Thyroid gland (tissue), 4 donors: ENCODE measurements around the gene TCF7L2. TPM values are rescaled to one million over a fixed set of nuclear protein-coding genes. Genes with fewer than 3 reads are reported as not detected.
A peak's percentile ranks its signal among the peaks of the same experiment; 100 is the strongest.
"Not testable (repeated sequence)": the region's sequence is repeated elsewhere in the genome, so short reads cannot be mapped to it uniquely, and the experiment has no call there.

Experiments used
- DNase-seq, 2 donors: peaks; one replicate each; pipeline ENCODE4 v3.0.0-alpha.2; 2019
- H3K27ac ChIP-seq, 3 donors: fragments of 200-600 bp; sonication (generic); 1 replicate in 2 of 3; 2 replicates in 1 of 3; pipeline ENCODE4 v1.5.1; 2016 to 2019; ENCODE audit warnings: mild to moderate bottlenecking in 1 of 3, moderate library complexity in 1 of 3
- H3K27me3 ChIP-seq: fragments of 200-600 bp; sonication (generic); one replicate; pipeline ENCODE4 v1.5.1; 2019
- H3K36me3 ChIP-seq, 2 donors: fragments of 200-600 bp; sonication (generic); one replicate each; pipeline ENCODE4 v1.5.1; 2016 to 2019
- H3K4me1 ChIP-seq, 2 donors: fragments of 200-600 bp; sonication (generic); one replicate each; pipeline ENCODE4 v1.5.1; 2017 to 2019
- H3K4me3 ChIP-seq, 3 donors: fragments of 200-600 bp; sonication (generic); replicated peaks in 1 of 3; 1 replicate in 2 of 3; 2 replicates in 1 of 3; pipeline ENCODE4 v1.5.1; 2016; ENCODE audit warnings: mild to moderate bottlenecking in 1 of 3
- H3K9me3 ChIP-seq: fragments of 200-600 bp; sonication (generic); one replicate; pipeline ENCODE4 v1.5.1; 2017
- POLR2A ChIP-seq, 2 donors: fragments of 450-650 bp; IDR thresholded peaks; one replicate each; pipeline ENCODE4 v1.6.1; 2017; ENCODE audit warnings: antibody characterized with exemption in 2 of 2, mild to moderate bottlenecking in 2 of 2, moderate library complexity in 1 of 2
- WGBS, 2 donors: methylation state at CpG; one replicate each; pipeline ENCODE4 v1.1.5; 2017; 5-methylcytosine and 5-hydroxymethylcytosine counted together
- intact Hi-C: fragments of 100-400 bp; cut with DNase I; formaldehyde crosslinking; loops from one replicate; pipeline ENCODE4 v1.15.1; 2023
- total RNA-seq, 4 donors: library from RNA; depleted of rRNA; stranded (reverse); fragments of >200 nt; gene quantifications; one replicate each; pipeline ENCODE4 v1.2.3, GENCODE V29; 2016
- TF ChIP-seq, protein P1 (sequence below), 6 experiments: fragments of 200-600 bp in 3 of 6; fragments of 450-650 bp in 3 of 6; sonication (generic) in 3 of 6; IDR thresholded peaks; one replicate each; pipeline ENCODE4 v1.5.1; 2016 to 2019; ENCODE audit warnings: antibody characterized with exemption in 6 of 6, mild to moderate bottlenecking in 2 of 6, inconsistent platforms in 1 of 6, moderate library complexity in 1 of 6

Gene TCF7L2
- total RNA-seq, 4 donors from 2014 or later, result 16.2 to 67.1 (median 25.3) TPM

GRCh38 chr10:113063043-113063967 lies 113.3 kb downstream of the TCF7L2 start:
- Histone ChIP-seq H3K4me3 (no peak overlapping the region), H3K36me3 (no peaks in the 10 kb centered on the region), H3K9me3 (no peaks in the 10 kb centered on the region), H3K27ac (peak overlapping the region in 1 of 3 donors; percentile 80), H3K27me3 (no peaks in the 10 kb centered on the region), H3K4me1 (peaks cover 50 to 61% of the 10 kb centered on the region in 2 donors)
- no peak for TF ChIP-seq POLR2A (IDR thresholded peaks at IDR 0.05)
- TF ChIP-seq, protein P1, sequence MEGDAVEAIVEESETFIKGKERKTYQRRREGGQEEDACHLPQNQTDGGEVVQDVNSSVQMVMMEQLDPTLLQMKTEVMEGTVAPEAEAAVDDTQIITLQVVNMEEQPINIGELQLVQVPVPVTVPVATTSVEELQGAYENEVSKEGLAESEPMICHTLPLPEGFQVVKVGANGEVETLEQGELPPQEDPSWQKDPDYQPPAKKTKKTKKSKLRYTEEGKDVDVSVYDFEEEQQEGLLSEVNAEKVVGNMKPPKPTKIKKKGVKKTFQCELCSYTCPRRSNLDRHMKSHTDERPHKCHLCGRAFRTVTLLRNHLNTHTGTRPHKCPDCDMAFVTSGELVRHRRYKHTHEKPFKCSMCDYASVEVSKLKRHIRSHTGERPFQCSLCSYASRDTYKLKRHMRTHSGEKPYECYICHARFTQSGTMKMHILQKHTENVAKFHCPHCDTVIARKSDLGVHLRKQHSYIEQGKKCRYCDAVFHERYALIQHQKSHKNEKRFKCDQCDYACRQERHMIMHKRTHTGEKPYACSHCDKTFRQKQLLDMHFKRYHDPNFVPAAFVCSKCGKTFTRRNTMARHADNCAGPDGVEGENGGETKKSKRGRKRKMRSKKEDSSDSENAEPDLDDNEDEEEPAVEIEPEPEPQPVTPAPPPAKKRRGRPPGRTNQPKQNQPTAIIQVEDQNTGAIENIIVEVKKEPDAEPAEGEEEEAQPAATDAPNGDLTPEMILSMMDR (IDR thresholded peaks at IDR 0.05), result no peak
- intact Hi-C loops, result loop anchor here (10.0 kb wide), 1 partner anchor 109 kb away; the partner anchor contains the start of gene TCF7L2
- WGBS, 2 donors, result 78 to 82% methylated on average over 14 of the region's 14 CpGs
- DNase-seq, result no peak

DNA sequence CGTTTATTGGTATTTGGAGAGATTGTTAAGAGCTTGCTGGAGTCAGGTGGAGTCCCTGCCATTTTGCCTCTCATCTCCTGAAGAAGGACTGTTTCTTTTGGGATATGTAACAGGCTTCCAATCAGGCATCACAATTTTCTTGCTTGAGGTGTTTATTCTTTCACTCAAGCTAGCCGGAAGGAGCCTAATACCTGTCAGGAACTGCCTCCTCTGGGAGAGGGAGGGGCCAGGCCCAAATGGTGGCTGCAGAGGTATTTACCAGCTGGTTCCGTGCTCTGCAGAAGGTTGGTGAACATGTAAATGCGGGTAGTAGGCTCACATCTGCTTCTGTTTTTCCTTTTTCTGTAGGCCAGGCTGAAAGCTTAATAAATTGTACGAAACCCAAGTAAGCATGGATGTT lies 114.0 kb downstream of the TCF7L2 start:
- DNase-seq, result no peak
- H3K4me1 ChIP-seq, result peaks cover 43 to 53% of the 10 kb centered on the region in 2 donors
- no peak for TF ChIP-seq POLR2A (IDR thresholded peaks at IDR 0.05)
- TF ChIP-seq, protein P1 (IDR thresholded peaks at IDR 0.05), result no peak
- intact Hi-C loops, result loop anchor here (10.0 kb wide), 1 partner anchor 109 kb away; the partner anchor contains the start of gene TCF7L2
- peak overlapping the region; percentile 59 to 80 (median 75) for H3K27ac ChIP-seq
- 90 to 94% methylated on average over 5 of the region's 5 CpGs for WGBS, 2 donors
- no peak overlapping the region for H3K4me3 ChIP-seq
- H3K9me3 ChIP-seq, result no peaks in the 10 kb centered on the region
- H3K36me3 ChIP-seq, result no peaks in the 10 kb centered on the region
- no peaks in the 10 kb centered on the region for H3K27me3 ChIP-seq

DNA sequence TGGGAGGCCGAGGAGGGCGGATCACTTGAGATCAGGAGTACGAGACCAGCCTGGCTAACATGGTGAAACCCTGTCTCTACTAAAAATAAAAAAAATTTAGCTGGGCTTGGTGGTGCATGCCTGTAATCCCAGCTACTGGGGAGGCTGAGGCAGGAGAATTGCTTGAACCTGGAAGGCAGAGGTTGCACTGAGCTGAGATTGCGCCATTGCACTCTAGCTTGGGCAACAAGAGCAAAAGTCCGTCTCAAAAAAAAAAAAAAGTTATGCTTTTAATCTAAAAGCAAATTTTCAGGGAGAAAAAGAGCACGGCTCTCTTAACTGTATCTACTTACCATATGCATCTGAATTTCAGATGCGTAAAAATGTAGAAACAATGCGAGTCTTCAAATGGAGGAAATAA lies 116.1 kb downstream of the TCF7L2 start:
- H3K27ac ChIP-seq, DNase-seq, H3K36me3 ChIP-seq, H3K9me3 ChIP-seq, H3K4me3 ChIP-seq, H3K27me3 ChIP-seq: not testable (repeated sequence)
- intact Hi-C loops, result loop anchor here (10.0 kb wide), 1 partner anchor 111 kb away; the partner anchor contains the start of gene TCF7L2
- 94 to 98% methylated on average over 8 of the region's 8 CpGs for WGBS, 2 donors
- peaks cover 28 to 41% of the 10 kb centered on the region in 2 donors for H3K4me1 ChIP-seq

DNA sequence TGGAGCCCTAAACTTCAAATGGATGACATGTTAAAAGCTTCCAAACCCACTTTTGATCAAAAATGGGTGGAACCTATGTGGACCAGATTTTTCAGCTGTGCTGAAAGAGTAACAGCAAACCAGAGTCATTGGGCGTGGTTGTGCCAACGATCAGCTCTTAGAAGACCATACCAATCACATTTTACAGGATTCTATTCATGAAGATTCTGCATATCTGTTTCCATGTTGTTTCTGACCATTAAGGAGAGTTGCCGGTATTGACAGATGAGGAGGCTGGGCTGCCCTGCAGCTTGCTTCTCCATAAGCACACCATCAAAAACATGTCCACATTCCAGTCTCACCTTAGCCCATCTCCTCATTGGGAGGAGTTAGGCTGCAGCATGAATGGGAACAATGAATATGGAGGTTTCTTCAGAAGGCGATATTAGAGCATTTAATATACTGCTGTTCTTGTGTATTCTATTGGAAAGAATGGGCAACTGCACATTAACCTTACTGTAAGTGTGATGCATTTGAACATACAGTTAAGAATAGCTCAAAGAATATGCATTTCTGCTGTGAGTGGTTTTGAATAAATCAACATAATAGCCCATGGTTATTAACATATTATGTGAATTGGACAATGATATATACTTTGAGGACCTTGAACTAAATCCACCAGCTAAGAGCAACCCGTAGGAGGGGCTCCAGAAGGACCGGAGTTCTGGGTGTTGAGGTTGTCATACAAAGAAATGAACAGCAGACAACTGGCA lies 116.7 kb downstream of the TCF7L2 start:
- no peak overlapping the region for H3K27ac ChIP-seq
- no peaks in the 10 kb centered on the region for H3K36me3 ChIP-seq
- TF ChIP-seq, protein P1 (IDR thresholded peaks at IDR 0.05), result no peak
- no peak for TF ChIP-seq POLR2A (IDR thresholded peaks at IDR 0.05)
- DNase-seq, result no peak
- H3K27me3 ChIP-seq, result no peaks in the 10 kb centered on the region
- H3K4me3 ChIP-seq, result no peak overlapping the region
- 91 to 92% methylated on average over 6 of the region's 6 CpGs for WGBS, 2 donors
- H3K4me1 ChIP-seq, result peaks cover 21 to 41% of the 10 kb centered on the region in 2 donors
- H3K9me3 ChIP-seq, result no peaks in the 10 kb centered on the region
- intact Hi-C loops, result loop anchor here (10.0 kb wide), 1 partner anchor 112 kb away; the partner anchor contains the start of gene TCF7L2

GRCh38 chr10:113067501-113067900 lies 117.5 kb downstream of the TCF7L2 start:
- peaks cover 14 to 37% of the 10 kb centered on the region in 2 donors for H3K4me1 ChIP-seq
- H3K27ac ChIP-seq, result no peak overlapping the region
- no peaks in the 10 kb centered on the region for H3K27me3 ChIP-seq
- no peaks in the 10 kb centered on the region for H3K9me3 ChIP-seq
- H3K36me3 ChIP-seq, result no peaks in the 10 kb centered on the region
- WGBS, 2 donors, result 60 to 71% methylated on average over 4 of the region's 4 CpGs
- H3K4me3 ChIP-seq, result no peak overlapping the region
- intact Hi-C loops, result loop anchor here (10.0 kb wide), 1 partner anchor 113 kb away; the partner anchor contains the start of gene TCF7L2
- DNase-seq, result no peak
- TF ChIP-seq POLR2A (IDR thresholded peaks at IDR 0.05), result no peak
- TF ChIP-seq, protein P1 (IDR thresholded peaks at IDR 0.05), result no peak
